ENCODE data around the gene AP1G1.
"Not testable (repeated sequence)": the region's sequence is repeated elsewhere in the genome, so short reads cannot be mapped to it uniquely, and the experiment has no call there.

AP1G1 gene

DNA sequence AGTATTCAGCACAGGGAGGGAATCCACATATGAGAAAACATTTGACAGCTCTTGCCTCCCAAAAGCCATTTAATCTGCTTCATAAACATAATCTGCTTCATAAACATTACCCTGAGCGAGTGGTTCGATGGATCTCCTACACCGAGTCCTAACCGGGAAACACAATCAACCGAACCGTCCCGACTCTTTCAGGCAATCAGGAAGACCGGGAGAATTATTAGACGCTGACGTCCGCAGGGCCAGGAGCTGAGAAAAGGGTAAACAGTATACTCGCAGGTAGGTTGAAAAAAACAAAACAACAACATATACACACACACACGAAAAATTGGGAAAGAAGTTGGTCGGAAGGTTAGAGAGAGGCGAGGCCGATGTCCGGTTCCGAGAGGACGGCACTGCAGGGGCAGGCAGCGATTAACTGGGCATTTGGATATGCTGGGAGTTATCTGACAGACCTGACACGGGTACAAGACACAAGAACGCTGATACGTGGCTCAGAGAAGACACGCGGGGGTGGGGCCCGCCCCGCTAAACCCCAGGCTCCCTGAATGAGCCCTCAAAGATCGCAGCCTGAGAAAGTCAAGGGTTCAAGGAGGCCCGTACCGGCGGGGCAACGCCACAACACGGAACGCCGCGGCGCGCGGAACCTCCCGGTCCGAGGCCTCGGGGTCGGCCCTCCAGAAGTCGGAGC is 585 bp downstream of the AP1G1 start:
- peak; percentile 66 for DNase-seq

DNA sequence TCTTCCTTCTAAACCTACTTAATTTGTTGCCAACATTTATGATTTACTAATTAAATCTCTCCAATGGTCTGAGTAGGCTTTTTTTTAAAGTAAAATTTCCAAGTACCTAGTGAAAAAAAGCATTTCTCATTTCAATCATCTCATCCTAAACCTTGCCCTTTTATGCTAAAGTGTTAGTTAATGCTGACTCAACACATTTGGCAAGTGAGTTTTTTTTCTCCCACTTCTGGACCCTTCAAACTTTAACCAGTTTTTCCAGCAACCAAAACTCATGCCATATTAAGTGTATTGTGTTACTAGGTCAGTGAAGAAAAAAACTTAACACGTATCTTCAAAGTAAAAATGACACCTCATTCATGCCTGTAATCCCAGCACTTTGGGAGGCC is 5.3 kb downstream of the AP1G1 start:
- no peak for DNase-seq

DNA sequence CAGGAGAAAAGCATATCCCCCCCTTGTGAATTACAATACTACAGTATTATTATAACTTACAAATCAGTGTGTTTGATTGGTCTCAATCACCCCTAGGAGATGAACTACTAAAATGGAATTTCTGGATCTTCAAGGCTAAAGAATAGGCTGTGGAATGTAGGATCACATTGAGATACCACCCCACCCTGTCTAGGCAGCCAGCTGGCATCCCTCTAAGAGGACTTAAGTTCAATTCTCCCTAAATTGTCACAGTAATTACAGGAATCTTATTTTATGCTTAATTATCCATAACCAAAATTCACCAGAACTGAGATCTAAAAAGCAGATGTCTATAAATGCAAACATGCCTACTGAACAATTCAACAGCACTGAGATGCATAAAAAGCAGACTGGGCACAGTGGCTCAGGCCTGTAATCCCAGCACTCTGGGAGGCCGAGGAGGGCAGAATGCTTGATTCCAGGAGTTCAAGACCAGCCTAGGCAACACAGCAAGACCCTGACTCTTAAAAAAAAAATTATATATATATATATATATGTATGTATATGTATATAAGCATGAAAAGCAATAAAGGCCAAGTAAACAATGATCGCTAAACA is 12.0 kb downstream of the AP1G1 start:
- no peak for DNase-seq

DNA sequence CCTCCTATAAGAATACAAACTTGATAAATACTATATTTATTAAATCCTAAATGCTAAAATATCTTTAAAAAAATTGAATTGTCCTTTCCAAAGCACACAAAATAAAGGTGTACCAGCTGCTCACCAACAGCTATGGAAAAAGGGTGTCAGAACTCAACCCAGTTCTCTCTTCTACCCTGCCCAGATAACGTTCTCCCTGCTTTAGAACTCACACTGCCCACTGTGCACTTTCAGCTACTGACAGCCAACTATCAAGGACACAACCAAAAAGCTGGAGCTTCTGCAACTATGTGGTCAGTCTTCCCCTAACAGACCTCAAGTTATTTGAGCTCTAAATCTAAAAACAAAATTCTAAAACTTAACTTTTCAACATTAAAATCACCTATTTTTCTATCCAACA is 13.7 kb downstream of the AP1G1 start:
- no peak for DNase-seq

DNA sequence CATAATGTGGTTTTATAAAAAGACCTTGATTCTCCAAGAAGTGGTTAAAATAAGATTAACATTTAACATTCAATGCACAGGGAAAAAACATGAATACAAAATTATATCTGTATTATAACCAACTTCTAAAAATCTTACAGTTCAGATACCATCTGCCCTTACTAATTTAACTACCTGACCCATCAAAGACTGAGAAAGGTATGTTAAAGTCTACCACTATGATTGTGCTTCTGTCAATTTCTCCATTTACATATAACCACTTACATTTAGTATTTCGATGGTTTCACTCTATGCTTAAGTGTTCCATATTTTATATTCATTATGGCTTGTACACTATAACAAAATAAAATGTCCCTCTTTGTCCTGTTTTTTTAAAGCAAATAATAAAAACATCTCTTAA is 14.6 kb downstream of the AP1G1 start:
- no peak for DNase-seq

DNA sequence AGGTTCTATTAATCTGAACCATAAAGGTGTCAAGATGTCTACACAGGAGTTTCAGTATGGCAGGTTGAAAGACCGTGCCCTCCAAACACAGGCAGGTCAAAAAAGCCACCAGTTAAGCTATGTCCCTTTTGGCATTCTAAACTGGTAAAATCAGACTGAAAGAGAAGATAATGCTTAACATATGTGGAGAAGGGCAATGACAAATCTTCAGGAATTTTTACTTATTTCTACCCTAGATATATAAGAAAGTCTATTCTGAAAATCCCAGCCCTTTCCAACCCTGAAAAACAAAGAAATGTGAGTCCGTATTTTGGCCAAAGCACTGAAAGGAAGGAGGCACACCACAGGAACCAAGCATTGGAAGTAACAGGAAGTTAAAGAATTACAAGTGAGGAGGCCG is 16.5 kb downstream of the AP1G1 start:
- no peak for DNase-seq

DNA sequence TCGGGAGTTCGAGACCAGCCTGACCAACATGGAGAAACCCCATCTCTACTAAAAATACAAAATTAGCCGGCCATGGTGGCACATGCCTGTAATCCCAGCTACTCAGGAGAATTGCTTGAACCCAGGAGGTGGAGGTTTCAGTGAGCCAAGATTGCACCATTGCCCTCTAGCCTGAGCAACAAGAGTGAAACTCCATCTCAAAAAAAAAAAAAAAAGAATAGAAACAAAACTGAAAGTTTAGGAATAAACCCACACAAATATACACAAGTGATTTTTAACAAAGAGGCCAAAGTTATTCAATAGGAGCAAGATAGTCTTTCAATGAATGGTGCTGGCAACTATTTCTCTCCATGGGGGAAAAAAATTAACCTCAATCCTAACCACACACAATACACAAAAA is 18.3 kb downstream of the AP1G1 start:
- not testable (repeated sequence) for DNase-seq

DNA sequence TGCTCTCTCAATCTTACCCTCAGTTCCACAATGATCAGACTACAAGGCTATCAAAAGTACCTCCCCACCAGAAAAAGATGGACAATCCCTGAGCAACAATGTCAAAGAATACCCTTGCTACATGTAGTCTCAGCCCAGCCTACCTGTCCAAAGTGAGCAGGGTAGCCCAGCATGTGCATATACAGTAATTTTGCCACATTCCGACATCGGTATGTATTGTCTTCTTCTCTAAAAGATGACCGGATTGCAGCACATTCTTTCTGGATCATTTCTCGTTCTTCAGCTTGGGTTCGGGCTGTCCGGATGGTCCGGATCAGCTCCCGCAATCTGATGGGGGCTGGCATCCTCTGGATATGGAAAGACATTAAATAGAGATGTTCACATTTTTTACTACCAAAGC is 19.5 kb downstream of the AP1G1 start:
- no peak for DNase-seq

DNA sequence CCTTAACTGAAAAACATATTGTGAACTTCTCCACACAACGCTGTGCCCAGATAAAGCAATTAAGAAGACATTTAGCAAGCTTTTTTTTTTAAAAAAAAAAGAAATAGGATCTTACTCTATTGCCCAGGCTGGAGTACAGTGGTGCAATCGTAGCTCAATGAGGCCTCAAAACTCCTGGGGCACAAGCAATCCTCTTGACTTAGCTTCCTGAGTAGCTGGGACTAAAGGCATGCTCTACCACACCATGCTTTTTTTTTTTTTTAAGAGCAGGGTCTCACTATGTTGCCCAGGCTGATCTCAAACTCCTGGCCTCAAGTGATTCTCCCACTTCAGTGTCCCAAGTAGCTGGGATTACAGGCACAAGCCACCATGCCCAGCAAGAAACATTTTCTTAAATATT is 20.1 kb downstream of the AP1G1 start:
- DNase-seq = no peak

DNA sequence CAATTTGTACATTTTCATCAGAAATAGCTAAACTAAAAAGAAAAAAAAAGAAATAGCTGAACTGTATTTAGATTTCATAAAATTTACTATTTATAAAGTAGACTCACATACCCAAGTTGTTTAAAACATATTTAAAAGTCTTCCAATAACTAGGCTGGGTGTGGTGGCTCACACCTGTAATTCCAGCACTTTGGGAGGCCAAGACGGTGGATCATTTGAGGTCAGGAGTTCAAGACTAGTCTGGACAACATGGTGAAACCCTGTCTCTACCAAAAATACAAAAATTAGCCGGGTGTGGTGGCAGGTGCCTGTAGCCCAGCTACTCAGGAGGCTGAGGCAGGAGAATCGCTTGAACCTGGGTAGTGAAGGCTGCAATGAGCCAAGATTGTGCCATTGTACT is 23.5 kb downstream of the AP1G1 start:
- DNase-seq = not testable (repeated sequence)

DNA sequence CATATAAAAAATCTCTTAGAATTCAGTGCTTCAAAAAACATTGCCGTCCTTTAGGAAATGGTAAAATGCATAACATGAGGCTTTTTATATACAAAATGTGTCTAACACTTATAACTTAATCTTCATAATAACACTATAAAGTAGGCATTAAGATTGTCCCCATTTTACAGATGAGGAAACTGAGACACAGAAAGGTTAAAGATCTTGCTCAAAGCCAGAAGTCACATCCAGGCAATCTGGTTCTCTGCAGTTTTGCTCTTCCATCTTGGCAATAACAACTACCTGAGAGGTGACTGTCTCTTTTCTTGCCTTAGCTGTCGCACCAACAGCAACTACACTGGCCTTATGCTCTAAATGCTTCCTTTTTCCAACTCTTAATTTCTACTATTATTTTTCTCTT is 24.5 kb downstream of the AP1G1 start:
- DNase-seq = no peak

DNA sequence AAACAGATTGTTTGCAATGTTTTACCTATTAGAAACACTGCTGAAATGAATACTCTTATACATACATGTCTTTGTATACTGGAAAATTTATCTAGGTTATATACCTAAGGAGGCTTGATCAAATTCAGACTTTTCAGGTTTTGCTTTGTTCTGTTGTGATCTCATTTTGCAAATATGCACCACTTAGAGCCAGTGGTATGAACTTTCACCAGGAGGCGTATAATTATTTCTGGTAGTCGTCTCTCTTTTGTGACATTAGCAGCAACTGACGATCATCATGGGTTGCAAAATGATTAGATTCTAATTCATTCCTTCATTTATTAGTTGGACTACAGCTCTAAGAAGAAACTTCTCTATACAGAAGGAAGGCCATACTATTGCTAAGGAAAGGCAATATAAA is 26.9 kb downstream of the AP1G1 start:
- no peak for DNase-seq

DNA sequence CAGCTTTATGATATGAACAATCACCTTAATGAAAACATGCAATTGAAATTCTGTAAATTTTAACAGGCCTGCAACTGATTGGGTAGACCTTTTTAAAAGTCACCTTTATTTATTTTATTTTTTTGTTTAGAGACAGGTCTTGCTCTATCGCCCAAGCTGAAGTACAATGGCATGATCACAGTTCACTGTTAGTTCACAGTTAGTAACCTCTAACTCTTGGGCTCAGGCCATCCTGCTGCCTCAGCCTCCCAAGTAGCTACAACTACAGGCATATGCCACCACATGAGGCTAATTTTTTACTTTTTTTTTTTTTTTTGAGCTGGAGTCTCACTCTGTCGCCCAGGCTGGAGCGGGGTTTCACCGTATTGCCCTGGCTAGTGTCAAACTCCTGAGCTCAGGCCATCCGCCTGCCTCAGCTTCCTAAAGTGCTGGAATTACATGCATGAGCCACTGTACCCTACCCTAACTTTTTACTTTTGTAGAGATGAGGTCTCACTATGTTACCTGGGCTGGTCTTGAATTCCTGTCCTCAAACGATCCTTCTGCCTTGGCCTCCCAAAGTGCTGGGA is 28.0 kb downstream of the AP1G1 start:
- DNase-seq = no peak

DNA sequence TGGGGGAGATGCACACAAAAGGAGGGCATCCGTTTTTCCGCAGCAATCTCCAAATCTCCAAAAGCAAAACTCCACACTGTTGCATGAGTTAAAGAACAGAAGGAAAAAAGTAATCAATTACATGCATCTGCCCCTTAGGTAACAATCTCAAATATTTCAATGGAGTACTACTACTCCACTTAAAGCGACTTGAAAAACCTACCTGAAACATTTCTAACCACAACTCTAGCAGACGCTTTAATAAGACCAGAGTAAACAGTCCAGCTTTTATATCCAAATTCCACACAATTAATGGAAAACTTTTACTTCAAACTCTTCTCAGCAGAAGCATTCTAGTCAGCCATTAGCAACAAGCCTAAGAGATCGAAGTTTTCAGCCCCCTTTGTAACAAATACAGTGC is 29.9 kb downstream of the AP1G1 start:
- no peak for DNase-seq

DNA sequence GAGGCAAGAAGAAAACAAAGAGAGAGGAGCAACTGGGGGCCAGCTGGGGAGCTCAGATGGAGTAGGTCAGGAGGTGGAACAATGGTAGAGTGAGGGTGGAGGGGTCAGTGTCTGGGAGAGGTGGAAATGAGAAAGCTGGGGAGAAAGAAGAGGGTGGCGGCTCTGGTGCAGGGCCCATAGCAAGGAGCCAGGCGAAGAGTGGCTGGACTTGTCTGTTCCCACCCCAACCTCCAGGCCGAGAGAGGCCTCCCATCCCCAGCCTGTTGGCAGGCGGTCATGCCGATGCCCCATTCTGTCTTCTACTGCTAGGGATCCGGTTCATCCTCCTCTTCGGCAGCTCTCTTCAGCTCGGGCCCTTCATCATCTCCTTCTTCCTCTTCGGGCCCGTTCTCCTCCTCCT is 31.3 kb downstream of the AP1G1 start:
- no peak for DNase-seq

DNA sequence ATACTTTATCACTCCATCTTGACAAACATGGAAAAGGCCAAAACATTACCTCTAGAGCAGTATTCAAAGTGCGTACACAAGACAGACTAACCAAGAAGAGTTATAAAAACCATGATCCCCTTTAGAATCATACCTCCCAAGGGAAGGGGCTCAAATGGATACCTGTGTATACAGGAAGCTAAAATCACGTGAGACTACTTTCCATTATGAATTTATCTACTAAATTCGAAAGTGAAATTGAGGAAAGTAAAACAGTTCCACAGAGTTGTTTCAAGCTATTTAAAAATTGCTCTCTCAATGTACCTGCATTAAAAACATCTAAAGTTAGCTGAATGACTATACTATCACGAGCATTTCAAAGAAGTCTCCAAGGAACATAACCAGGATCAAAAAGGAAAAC is 32.7 kb downstream of the AP1G1 start:
- DNase-seq = no peak

DNA sequence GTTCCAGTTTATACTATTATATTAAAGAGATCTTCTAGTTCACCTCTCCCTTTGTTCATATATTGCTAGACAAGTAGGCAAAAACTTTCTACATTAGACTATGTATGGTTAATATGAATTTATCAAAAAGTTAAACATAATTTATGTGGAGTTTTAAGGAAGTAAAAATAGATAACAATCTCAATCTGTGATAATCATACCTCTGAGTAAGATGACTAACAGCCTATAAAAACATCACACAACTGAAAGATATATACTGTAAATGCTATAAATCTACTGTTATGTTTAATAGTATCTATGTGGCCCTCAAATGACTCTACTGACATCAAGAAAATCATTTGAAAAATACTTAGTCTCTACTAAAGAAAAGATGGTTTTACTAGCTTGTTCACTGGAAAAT is 37.1 kb downstream of the AP1G1 start:
- DNase-seq = no peak

DNA sequence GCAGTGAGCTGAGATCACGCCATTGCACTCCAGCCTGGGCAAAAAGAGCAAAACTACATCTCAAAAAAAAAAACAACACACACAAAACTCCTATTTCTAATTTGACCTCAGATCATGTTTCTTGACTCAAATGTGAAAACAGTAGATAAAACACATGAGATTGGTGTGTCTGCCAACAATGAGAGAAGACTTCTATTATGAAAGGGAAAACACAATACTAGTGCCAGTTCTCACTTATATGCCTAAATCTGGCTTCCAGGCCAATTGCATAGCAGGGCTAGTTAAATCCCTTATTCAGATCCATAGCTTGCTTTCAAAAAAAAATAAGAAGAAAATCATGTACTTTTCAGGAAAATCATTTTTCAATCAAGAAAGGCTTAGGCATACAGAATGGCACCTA is 39.4 kb downstream of the AP1G1 start:
- no peak for DNase-seq

DNA sequence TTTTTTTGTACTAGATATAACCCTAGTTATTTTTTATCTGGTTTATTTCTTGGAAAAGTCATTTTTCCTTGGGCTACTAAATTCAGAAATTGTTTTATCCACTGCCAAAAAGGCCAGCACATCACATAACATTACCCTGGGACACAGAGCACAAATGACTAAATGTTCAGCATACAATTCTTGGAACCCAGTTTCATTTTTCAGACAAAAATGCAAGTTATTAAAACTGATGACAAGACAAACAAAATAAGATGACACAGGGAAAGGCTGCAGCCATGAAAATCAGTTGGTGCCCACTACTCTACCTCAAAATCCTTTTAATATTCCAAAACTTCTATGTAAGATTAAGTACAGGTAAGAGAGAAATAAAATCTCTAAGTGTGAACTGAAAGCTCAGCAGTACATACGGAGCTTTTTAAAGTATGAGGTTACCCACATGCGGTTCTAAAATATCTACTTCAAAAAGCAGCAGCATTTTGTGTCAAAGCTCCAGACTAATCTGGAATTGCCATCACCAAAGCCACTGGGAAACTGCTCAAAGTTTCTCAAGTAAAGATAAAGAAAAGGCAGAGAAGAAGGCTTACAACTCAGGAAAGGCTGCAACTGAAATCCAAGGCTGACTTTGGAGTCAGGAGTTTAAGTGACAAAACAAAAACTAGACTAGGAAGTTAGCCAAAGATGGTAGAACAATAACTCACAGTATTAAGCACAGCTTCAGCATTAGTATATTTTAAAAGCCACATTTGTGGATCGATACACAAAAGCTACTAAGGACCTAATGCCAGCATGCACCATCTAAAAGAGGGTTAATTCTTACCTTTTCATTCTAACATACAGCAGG is 41.4 kb downstream of the AP1G1 start:
- no peak for DNase-seq

DNA sequence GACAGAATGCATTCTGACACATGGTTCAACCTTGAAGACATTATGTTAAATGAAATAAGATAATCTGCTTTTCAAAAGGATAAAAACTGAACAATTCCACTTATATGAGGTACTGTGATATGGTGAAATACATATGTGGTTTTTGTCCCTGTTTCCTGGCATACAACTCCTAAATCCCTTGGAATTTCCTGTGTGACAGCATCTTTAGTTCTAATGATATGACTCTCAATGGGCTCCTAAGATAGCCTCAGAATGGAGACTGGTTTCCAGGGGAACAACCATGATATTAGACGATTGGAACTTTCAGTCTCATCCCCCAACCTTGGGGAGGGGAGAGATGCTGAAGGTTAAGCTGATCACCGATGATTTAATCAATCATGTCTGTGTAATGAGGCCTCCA is 46.4 kb downstream of the AP1G1 start:
- no peak for DNase-seq

DNA sequence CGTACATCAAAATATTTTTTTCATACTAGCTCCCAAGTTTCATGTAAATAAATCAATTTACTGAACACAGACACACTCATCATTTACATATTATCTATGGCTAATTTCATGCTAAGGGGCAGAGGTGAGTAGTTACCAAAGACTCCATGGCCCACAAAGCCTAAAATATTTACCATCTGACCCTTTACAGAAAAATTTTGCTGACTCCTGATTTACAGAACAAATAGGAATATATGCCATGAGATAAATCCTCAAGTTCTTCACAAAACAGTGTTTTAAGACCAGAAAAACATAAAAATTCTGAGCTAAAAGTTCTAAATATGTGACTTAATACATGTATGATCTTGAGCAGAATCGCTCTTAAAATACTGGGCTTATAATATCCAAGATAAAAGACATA is 47.5 kb downstream of the AP1G1 start:
- DNase-seq = no peak

DNA sequence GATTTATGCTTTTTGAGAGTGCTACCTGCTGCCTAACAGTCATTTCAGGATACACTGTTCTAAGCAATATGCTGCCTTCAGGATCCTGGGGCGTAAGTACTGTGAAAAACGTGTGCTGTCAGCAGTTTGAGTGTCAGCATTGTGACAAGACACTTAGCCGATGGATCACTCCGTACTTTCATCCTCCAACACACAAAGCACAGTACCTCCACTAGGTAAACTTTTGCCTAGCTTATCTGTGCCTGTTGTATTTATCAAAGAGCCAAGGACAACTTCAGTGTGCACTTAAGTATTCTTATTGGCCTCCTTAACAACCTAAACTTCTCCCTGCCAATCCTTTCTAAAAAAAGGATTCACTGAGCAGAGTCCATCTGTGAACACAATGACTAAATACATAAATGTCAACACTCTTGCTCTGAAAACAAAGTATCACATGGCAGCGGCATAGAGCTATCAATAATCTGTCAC is 50.3 kb downstream of the AP1G1 start:
- DNase-seq = no peak

DNA sequence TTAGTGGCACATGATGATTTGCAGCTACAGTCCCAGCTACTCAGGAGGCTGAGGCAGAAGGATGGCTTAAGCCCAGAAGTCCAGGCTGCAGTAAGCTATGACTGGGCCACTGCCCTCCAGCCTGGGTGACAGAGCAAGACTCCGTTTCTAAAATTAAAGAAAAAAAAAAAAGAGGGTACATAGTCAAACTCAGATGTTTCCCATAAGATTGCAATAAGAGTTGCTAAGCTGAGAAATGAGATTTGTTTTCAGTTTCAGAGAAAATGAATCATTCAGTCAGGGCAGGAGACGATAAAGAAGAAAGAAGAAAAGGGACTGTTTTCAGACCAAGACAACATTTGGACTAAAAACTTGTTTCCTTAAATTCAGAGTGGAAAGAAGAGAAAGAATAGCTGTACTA is 54.0 kb downstream of the AP1G1 start:
- DNase-seq = no peak

DNA sequence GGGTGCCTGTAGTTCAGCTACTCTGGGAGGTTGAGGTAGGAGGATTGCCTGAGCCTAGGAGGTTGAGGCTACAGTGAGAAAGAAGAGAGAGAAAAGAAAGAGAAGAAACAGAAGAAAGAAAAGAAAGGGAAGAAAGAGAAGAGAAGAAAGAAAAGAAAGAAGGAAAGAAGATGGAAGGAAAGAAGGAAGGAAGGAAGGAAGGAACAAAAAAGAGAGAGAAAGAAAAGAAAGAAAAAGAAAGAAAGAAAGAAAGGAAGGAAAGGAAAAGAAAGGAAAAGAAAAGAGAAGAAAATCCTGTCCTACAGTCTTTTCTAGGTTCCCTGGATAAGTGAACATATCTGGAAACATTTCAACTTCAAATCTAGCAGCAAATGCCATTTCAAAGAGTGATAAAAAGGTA is 54.5 kb downstream of the AP1G1 start:
- DNase-seq = no peak
